ENCODE measurements around the gene TNS1. TPM values are rescaled to one million over a fixed set of nuclear protein-coding genes. Genes with fewer than 3 reads are reported as not detected.
A peak's percentile ranks its signal among the peaks of the same experiment; 100 is the strongest.

TNS1 gene
- total RNA-seq, 1 experiment from 2014 or later = 3.4 TPM

- TF ChIP-seq CTCF (conservative IDR thresholded peaks at IDR 0.05) = no peak
- Mint-ChIP-seq H3K4me1 (peaks cover 0 to 4% of the 10 kb centered on the region in 2 experiments; a peak in 3 of 4 replicates), H3K27me3 (ENCODE audit: low read depth) (peaks cover 2% of the 10 kb centered on the region), H3K36me3 (ENCODE audit: insufficient read depth in 1 of 3, low read depth in 3 of 3) (no peaks in the 10 kb centered on the region), H3K27ac (no peak overlapping the region), H3K9me3 (no peaks in the 10 kb centered on the region), H3K4me3 (no peak overlapping the region)
- no peak overlapping the region for H3K9ac ChIP-seq (ENCODE audit: extremely low read depth, insufficient read length, low read length)
- H4K91ac ChIP-seq (ENCODE audit: insufficient read length, low read depth, low read length) = no peak overlapping the region
- no peak overlapping the region for H2AFZ ChIP-seq (ENCODE audit: low read length)
- no peaks in the 10 kb centered on the region for H3K79me1 ChIP-seq (ENCODE audit: insufficient read depth, low read depth, low read length, poor library complexity, severe bottlenecking)
- H2BK15ac ChIP-seq (ENCODE audit: low read depth, low read length) = no peak overlapping the region
- H3K14ac ChIP-seq (ENCODE audit: insufficient read depth, low read length) = no peak overlapping the region
- H3K56ac ChIP-seq (ENCODE audit: insufficient read length, low read depth, low read length) = no peak overlapping the region
- no peak overlapping the region for H3K23ac ChIP-seq (ENCODE audit: insufficient read length, low read depth, low read length)
- no peak overlapping the region for H3K18ac ChIP-seq (ENCODE audit: insufficient read length, low read depth, low read length)
- H3K27me3 ChIP-seq (ENCODE audit: insufficient read depth, low read length) = no peaks in the 10 kb centered on the region; the same call in 1 of the 2 replicates
- H2BK120ac ChIP-seq (ENCODE audit: low read depth, low read length, poor library complexity, severe bottlenecking) = no peak overlapping the region
- no peaks in the 10 kb centered on the region for H4K20me1 ChIP-seq (ENCODE audit: control insufficient read depth, insufficient read depth, insufficient read length)
- no peak overlapping the region for H2AK5ac ChIP-seq (ENCODE audit: insufficient read length, low read length)
- DNase-seq = peak; percentile 13
- no peak overlapping the region for H3T11ph ChIP-seq (ENCODE audit: low read length)
- WGBS (ENCODE audit: extremely low coverage, insufficient read length, low lambda C conversion rate) = no CpG with 5 or more reads among the region's 15 CpGs
- no peaks in the 10 kb centered on the region for H3K4me1 ChIP-seq (ENCODE audit: insufficient read depth, low read length)
- no peak overlapping the region for H3K27ac ChIP-seq (ENCODE audit: insufficient read length, low read depth, low read length)
- no peak overlapping the region for H3K4ac ChIP-seq (ENCODE audit: low read depth, low read length)
- no peaks in the 10 kb centered on the region for H3K79me2 ChIP-seq (ENCODE audit: insufficient read depth, low read length)
- H2BK5ac ChIP-seq (ENCODE audit: insufficient read length, low read length) = no peak overlapping the region
- H3K9me3 ChIP-seq (ENCODE audit: control insufficient read depth, low read depth, low read length) = no peaks in the 10 kb centered on the region
- no peaks in the 10 kb centered on the region for H3K23me2 ChIP-seq (ENCODE audit: insufficient read length, low read depth, low read length, poor library complexity, severe bottlenecking)
- no peak overlapping the region for H3K4me2 ChIP-seq (ENCODE audit: insufficient read depth, insufficient read length, low read length)
- no peak overlapping the region for H2BK12ac ChIP-seq (ENCODE audit: insufficient read length, low read depth, low read length)
- H4K5ac ChIP-seq (ENCODE audit: insufficient read length, low read depth, low read length) = no peak overlapping the region
- no peak overlapping the region for H4K8ac ChIP-seq (replicated peaks; ENCODE audit: insufficient read length, low read depth, low read length)
- no peak overlapping the region for H2BK20ac ChIP-seq (ENCODE audit: low read depth, low read length, poor library complexity, severe bottlenecking)
Measured at GRCh38 chr2:217799563-217800432, 203.0 kb downstream of the TNS1 start.
